Endometrium (tissue), 2 donors: ENCODE data around the gene HTRA3.

ENCODE experiments used
- FAIRE-seq: peaks from 2 replicates; lab custom pipeline; 2012; peaks lifted over from hg19 to GRCh38; lab: Jason Lieb, UNC
- donor health status: control.
- donor health status: control.

HTRA3 gene

DNA sequence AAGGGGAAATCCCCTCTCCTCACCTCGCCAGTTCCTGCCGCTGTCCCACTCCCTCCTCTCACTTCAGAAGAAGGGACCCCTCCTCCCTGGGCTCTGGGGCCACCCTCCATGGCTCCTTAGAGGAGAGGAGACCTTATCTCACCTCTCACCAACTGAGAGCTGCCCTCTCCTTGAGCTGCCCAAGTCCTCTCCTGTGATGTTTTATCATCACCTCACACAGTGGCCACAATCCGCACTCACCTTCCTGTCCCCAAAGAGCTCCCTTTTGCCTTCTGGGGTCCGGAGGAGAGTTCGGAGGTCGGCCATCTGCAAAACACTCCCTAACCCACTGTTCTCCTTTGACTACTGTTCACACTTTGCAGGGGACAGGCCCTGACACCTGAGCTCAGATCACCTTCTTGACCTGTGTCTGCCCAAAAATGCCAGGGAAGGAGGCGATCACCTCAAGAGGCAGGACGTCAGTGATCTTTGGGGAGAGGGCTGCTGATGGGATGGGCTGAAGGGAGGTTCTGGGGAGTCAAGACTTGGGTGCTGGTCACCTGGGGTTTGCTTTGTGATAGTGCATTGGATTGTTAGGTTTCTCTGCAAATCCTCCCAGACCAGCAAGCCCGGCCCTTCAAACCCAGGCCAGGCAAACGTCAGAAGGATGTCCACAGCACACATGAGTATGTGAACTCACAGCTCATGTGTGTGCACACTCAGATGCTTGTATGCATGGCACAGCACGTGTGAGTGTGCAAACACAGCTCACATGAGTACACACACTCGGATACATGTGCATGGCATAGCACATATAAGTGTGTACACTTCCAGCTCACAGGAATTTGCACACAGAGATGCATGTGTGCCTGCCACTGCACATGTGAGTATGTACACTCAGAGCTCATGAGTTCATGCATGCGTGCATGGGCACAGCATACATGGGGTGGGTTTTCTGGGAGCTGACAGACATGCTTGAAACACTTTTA, 41.8 kb downstream of the HTRA3 start:
- no peak for FAIRE-seq

- FAIRE-seq, result no peak
These were observed 42.5 kb downstream of the HTRA3 start for GRCh38 chr4:8312069-8312445.

DNA sequence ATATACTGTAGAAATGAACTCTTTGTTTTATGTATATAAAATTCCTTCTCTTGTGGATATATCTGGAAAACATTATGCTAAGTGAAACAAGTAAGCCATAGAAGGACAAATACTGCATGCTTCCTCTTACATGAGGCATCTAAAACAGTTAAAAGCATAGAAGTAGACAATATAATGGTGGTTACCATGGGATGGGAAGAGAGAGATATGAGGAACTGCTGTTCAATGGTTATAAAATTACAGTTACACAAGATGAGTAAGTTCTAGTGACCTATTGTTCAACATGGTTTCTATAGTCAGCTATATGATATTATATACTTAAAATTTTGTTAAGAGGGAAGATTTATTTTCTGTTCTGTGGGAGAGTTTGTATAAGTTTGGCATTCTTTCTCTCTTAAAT, 43.4 kb downstream of the HTRA3 start:
- FAIRE-seq, result no peak

- FAIRE-seq, result no peak
These were observed 45.2 kb downstream of the HTRA3 start for GRCh38 chr4:8314691-8315255.

DNA sequence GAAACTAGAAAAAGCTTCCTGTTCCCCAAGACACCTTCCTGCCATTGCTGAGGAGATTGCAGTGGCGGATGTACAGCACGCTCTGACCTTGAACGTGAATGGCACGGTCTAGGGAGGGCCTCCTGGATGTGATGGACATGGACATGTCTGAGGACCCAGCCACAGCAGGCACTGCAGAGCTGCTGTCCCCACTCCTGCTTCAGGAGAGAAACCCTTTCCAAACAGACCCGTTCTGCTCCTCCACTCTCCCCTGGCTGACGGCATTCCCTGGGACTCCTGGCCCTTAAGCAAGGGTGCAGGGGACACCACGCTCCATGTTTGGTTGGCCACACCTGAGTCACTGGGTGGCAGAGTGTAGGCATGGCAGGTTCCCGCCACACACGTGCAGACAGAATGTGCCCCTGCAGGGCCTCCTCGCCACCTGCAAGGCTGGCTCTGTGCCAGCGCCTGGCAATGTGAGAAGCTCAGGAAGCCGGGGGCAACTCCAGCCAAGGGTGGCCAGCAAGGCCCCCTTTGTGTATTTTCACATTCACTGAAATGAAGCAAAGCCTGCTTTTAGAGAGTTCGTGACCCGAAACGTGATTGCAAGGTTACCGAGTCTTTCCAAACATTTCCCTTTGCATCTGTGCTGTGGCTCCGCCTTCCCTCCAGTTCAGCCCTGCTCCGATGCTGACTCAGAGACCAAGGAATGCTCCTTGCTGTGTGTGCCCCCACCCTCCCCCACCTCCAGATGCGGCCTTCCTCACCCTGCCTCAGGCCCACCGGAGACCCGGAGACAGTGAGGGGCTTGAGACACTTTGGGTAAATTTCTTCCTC, 46.1 kb downstream of the HTRA3 start:
- peak; percentile 37 for FAIRE-seq

DNA sequence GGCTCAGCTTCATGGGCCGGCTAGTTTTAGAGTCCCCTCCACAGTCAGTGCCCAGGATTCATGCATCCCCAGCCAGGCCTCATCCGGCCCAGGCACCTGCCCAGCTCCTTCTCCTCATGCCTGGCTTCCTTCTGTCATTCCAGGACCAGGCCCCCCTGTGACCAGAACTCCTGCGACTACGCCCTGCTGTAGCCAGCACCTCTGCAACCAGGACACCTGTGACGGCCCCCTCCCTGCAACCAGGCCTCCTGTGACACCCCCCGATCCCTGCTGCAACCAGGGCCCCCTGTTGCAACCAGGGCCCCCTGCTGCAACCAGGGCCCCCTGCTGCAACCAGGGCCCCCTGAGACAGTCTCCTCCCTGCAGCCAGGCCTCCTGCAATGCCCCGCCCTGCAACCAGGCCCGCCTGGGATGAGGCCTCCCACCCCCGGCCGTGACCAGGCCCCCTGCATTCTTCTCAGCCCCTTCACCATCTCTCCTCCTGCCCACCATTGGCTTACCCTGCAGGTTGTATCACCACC, 46.8 kb downstream of the HTRA3 start:
- no peak for FAIRE-seq

DNA sequence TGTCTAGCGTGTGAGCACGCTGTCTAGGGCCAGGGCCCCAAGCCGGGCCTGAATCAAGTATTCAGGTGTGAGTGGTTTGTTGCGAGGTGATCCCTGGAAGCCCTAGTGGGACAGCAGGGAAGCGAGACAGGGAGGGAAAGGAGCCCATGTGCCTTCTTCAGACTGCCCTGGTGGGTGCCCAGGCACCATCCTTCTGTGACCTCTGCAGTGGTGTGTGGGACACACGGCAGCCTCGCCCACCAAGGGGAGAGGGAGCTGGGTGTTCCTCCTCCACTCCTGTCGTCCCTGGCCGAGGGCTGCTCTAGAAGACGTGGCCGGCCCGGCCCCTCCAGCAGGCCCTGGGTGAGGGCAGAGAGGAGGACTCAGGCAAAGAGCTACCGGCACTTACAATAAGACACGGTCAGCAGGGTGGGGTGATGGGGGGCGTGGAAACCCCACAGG, 47.4 kb downstream of the HTRA3 start:
- FAIRE-seq, result no peak

- no peak for FAIRE-seq
These were observed 47.9 kb downstream of the HTRA3 start for GRCh38 chr4:8317474-8317873.

DNA sequence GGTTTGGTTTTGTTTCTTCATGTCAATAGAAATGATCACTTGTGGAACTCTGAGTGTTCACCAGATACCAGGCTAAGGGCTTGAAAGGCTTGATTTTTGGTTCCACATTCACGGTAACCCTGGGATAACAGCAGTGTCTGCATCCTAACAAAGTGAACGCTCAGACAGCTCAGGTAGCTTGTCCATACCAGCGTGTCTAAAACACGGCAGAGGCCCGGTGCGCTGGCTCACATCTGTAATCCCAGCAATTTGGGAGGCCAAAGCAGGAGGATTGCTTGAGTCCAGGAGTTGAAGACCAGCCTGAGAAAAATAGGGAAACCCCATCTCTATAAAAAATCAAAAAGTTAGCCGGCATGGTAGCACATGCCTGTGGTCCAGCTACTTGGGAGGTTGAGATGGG, 49.0 kb downstream of the HTRA3 start:
- no peak for FAIRE-seq

GRCh38 chr4:8319061-8319460, 49.5 kb downstream of the HTRA3 start:
- FAIRE-seq, result no peak

GRCh38 chr4:8319731-8320385, 50.3 kb downstream of the HTRA3 start:
- no peak for FAIRE-seq

- no peak for FAIRE-seq
These were observed 50.8 kb downstream of the HTRA3 start for GRCh38 chr4:8320386-8320750.

DNA sequence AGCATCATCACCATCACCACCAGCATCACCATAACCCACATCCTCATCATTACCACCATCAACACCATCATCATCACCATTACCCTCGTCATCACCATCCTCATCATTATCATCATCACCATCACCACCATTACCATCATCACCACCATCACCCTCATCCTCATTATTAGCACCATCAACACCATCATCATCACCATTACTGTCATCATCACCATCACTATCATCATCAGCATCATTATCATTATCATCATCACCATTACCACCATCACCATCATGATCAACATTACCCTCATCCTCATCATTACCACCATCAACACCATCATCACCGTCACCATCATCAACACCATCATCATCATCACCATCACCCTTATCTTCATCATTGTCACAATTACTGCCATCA, 51.7 kb downstream of the HTRA3 start:
- FAIRE-seq, result no peak

DNA sequence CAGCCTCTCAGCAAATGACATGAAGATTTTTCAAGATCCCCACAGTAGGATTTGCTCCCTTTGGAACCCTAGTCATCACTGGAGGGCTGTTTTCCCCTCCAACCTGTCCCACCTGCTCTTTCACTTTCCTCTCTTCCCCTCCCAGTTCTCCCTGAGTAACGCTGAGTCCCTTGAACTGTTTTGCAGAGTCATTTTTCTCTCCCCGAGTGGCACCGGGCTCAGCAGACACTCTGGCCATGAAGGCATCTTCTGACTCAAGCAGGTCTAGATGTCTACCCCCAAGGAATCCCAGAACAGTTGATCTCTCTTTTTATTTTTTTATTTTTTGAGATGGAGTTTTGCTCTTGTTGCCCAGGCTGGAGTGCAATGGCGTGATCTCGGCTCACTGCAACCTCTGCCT, 52.2 kb downstream of the HTRA3 start:
- no peak for FAIRE-seq

DNA sequence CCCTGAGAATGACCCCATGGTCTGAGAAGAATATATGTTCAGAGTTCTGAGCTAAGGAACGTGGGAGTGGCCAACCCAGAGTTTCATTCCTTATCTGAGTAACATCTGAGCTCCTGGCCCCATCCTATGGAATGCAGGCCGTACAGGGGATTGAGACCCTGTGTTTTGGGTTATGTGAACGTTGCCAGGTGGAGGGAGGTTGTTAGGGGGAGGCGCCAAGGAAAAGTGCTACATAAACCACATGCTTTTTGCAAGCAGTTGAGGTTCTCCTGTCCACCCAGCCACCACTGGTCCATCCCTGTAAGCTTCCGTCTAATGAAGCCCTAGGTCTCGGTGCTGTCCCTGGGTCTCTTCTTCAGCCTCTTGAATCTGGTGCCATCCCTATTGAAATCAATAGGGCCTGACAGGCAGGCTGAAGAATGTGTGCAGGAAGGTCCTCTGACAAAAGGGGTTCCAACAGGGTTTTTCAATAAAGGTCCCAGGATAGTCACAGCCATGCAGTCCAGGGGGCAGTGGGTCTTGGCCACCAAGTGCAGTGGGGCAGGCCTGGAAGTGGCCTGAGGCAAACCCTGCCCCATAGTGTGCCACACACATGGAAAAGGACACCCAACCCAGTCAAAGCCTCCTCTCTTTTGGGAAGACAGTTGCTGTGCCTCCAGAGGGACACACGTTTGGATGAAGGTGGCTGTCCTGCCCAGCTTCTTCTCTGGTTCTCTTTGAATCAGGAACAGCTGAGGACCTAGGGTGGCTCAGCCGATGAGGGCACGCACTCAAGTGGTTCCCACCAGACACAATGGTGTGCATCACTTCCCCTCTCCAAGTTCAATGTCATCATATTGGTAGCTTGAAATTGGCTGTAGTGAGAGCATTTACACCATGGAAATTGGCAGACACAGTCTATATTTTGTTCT, 53.5 kb downstream of the HTRA3 start:
- no peak for FAIRE-seq

- no peak for FAIRE-seq
These were observed 54.5 kb downstream of the HTRA3 start for GRCh38 chr4:8323947-8324555.

DNA sequence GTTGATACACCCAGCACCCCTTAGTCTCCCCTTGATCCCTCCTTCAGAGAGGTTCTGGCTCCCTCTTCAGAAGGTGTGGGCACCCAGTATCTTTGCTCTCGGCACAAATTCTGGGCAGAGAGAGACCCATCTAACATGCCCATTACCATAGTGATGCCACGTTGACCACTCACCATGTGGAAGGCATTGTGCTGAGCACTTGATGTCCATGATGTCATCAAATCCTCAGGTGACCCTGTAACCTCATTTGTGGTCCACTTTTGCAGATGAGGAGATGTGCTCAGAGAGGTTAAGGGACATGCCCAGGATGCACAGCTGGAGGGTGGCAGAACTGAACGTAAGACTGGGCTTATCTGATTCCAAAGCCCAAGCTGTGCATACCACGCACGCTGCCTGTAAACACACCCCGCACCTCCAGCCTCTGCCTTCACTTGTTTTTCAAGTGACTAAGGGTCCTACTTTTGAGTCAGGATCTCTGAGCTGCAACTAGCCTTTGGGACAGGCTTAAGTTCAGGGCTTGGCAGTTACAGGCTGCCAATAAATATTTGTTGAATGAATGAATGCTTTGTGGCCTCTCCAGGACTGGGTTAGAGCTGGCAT, 55.2 kb downstream of the HTRA3 start:
- no peak for FAIRE-seq

- no peak for FAIRE-seq
These were observed 55.9 kb downstream of the HTRA3 start for GRCh38 chr4:8325291-8325973.

DNA sequence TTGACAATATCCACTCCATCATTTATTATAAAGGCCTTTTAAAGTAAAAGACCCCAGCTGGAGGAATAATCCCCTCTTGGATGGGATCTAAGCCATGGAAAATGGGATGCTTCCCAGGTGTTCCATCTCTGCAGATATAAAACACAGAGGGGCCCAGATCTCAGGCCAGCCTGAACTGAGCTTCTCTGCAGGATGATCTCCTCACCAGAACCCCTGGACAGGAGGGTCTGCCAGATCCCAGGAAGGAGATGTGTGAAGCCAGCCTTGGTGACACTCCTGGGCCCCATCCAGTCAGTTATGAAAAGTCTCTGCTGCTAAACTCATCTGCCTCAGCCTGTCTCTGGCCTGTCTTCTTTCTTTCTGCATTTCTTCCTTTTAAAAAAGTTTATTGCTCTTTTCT, 56.7 kb downstream of the HTRA3 start:
- FAIRE-seq, result no peak

GRCh38 chr4:8328456-8328855, 58.9 kb downstream of the HTRA3 start:
- FAIRE-seq, result no peak
